ENCODE data around the gene RORC. TPM values are rescaled to one million over a fixed set of nuclear protein-coding genes. Genes with fewer than 3 reads are reported as not detected.

The RORC gene
- total and polyA plus RNA-seq, 12 donors = 0.06 to 15.1 (median 2.9) TPM

DNA sequence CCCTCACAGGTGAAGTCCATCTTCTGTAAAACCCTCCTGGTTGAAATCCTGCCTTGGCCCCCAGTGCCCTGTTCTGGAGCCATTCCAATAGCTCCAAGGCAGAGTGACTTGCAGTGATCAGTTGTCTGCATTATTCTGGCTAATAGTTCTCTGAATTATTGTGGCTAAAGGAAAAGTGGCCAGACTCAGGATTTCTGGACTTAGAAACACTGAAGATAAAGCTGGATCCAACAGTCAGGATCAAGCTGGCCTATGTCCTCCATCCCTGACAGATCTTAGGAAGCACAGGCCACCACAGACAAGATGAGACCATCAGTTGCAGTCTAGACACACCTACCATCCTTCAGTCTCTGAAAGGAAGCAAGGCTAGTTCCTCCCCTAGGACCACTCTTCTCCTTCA lies 8.8 kb upstream of the RORC start:
- peaks cover 8 to 19% of the 10 kb centered on the region in 2 donors for H3K4me1 ChIP-seq (replicated peaks in 1 of 2)
- H3K4me3 ChIP-seq = no peak overlapping the region
- peak overlapping the region in 1 of 5 donors; percentile 57 for H3K27ac ChIP-seq
- no peaks in the 10 kb centered on the region for H3K36me3 ChIP-seq (replicated peaks in 1 of 2)
- intact Hi-C loops (cut with DNase I) = no loop called here
- no peaks in the 10 kb centered on the region for H3K9me3 ChIP-seq (replicated peaks in 1 of 3)
- no peak for TF ChIP-seq POLR2A (IDR thresholded peaks at IDR 0.05)
- TF ChIP-seq, protein P1, sequence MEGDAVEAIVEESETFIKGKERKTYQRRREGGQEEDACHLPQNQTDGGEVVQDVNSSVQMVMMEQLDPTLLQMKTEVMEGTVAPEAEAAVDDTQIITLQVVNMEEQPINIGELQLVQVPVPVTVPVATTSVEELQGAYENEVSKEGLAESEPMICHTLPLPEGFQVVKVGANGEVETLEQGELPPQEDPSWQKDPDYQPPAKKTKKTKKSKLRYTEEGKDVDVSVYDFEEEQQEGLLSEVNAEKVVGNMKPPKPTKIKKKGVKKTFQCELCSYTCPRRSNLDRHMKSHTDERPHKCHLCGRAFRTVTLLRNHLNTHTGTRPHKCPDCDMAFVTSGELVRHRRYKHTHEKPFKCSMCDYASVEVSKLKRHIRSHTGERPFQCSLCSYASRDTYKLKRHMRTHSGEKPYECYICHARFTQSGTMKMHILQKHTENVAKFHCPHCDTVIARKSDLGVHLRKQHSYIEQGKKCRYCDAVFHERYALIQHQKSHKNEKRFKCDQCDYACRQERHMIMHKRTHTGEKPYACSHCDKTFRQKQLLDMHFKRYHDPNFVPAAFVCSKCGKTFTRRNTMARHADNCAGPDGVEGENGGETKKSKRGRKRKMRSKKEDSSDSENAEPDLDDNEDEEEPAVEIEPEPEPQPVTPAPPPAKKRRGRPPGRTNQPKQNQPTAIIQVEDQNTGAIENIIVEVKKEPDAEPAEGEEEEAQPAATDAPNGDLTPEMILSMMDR (IDR thresholded peaks at IDR 0.05) = no peak
- DNase-seq = no peak
- H3K27me3 ChIP-seq = peaks cover 9% of the 10 kb centered on the region

DNA sequence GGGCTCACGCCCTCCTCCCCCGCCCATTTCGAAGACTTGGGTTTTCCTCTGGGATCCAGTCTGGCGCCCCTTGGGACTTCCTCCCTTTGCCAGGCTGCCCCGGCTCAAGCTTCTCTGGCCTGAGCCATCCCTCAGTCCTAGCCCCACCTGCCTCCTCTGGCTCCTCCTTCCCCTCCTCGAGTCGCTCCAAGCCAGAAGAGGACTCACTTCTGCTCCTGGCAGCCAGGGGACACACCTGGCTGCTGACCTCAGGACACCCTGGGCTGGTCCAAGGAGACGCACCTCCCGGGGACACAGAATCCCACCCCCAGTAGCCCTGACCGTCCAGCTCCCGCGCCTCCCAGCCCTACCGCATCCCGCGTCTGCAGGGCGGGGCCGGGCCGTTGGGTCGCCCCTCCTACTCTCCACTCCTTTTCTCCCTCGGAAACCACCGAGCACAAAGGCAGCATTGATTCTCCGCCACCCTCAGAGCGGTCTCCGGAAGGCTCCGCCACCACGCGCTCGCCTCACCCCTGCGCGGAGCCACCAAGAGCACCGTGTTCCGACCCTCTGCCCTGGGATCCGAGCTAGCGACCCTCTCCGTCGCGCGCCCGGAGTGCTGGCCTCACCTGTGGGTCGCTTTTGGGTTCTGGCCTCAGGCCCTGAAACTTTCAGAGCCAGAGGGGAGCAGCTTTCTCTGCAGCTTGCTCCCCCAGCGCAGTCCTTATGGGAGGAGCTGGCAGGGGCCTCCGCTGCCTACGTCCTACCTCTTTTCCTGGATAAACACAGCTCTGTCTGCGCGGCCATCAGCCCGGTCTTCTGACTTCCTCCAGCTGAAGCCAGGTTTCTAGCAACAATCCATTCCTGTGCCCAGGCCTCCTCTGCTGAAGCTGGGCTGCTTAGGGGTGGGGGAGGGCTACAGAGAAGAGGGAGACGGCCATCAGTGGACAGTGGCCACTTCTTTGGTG lies 8.1 kb upstream of the RORC start, which contains the start of gene C2CD4D:
Gene C2CD4D (minus strand): TSS at position 364 of the 947 bp plus-strand sequence. CDS start 831 bp downstream, outside the sequence.
- intact Hi-C loops (cut with DNase I) = no loop called here
- Histone ChIP-seq H3K27ac (peak within 1 kb of the TSS in 1 of 5 donors; percentile 57), H3K9me3 (replicated peaks in 1 of 3) (no peaks in the 10 kb centered on the region), H3K27me3 (peaks cover 9% of the 10 kb centered on the region), H3K4me3 (peak within 1 kb of the TSS in 1 of 4 donors; percentile 60), H3K4me1 (replicated peaks in 1 of 2) (peaks cover 8 to 19% of the 10 kb centered on the region in 2 donors), H3K36me3 (replicated peaks in 1 of 2) (no peaks in the 10 kb centered on the region)
- TF ChIP-seq POLR2A (IDR thresholded peaks at IDR 0.05) = no peak
- TF ChIP-seq, protein P1 (IDR thresholded peaks at IDR 0.05) = no peak
- peak in 1 of 7 donors; percentile 65 for DNase-seq
- 18 to 36% (median 27%) methylated on average over 17 to 47 of the region's 47 CpGs for WGBS, 4 donors

DNA sequence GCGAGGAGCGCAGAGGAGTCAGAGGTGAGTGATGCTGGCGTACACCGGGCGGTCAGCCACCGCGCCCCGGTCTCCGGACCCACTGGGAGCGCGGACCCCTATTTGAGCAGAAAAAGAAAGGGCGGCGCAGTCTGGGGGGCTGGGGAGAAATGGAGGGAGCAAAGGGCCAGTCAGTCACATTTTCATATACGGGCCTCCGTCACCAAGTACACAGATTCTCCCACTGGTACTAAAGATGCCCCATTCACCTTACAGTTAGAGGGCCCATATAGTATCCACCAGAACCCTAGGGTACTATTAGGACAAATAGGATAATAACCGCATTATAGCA lies 7.4 kb upstream of the RORC start:
- Histone ChIP-seq H3K36me3 (replicated peaks in 1 of 2) (no peaks in the 10 kb centered on the region), H3K27me3 (peaks cover 9% of the 10 kb centered on the region), H3K4me3 (peak overlapping the region in 1 of 4 donors; percentile 60), H3K27ac (peak overlapping the region in 1 of 5 donors; percentile 57), H3K9me3 (replicated peaks in 1 of 3) (no peaks in the 10 kb centered on the region), H3K4me1 (replicated peaks in 1 of 2) (peaks cover 8 to 19% of the 10 kb centered on the region in 2 donors)
- WGBS, 4 donors = 23 to 42% (median 35%) methylated on average over 11 to 16 of the region's 16 CpGs
- DNase-seq = no peak
- intact Hi-C loops (cut with DNase I) = no loop called here
- TF ChIP-seq POLR2A (IDR thresholded peaks at IDR 0.05) = no peak
- TF ChIP-seq, protein P1 (IDR thresholded peaks at IDR 0.05) = no peak

DNA sequence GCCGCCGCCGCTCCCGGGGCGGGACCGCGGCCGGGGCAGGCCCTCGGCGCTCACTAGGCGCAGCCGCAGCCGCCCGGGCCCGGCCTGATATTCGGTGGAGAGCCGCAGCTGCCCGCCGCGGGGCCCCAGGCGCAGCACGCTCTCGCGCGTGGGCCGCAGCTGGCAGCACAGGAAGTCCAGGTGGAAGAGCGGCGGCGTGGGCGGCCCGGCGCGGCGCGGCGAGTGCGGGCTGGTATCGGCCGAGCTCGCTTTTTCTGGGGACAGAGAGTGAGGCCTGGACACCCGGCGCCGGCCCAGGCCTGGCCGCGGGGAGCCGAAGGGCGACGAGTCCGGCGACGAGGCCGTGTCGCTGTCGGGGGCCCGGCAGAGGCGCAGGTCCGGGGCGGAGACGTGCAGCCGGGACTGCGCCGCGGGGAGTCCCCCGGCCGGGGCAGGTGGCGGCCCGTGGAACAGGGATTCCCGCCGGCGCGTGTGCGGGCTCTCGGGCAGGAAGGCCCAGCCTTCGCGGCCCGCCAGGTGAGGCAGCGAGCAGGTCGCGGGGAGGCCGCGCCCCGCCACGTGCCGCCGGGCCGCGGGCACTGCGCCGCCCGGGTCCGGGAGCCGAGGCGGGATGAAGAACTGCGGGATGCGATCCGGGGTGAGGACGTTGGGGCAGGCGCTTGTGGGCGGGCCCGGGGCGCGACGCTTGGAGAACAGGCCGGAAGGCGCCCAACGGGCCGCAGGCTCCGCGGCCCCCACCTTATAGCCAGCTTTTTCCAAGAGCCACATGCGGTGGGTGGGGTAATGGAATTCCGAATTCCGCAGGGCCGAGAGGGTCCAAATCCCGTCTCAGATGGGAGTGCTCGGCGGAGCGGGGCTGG lies 6.8 kb upstream of the RORC start:
- TF ChIP-seq POLR2A (IDR thresholded peaks at IDR 0.05) = no peak
- TF ChIP-seq, protein P1 (IDR thresholded peaks at IDR 0.05) = no peak
- intact Hi-C loops (cut with DNase I) = no loop called here
- Histone ChIP-seq H3K36me3 (replicated peaks in 1 of 2) (no peaks in the 10 kb centered on the region), H3K4me3 (peak overlapping the region in 1 of 4 donors; percentile 60), H3K27ac (peak overlapping the region in 1 of 5 donors; percentile 49), H3K4me1 (replicated peaks in 1 of 2) (peaks cover 8 to 19% of the 10 kb centered on the region in 2 donors), H3K27me3 (peaks cover 9% of the 10 kb centered on the region), H3K9me3 (replicated peaks in 1 of 3) (no peaks in the 10 kb centered on the region)
- peak in 2 of 7 donors; percentile 27 to 49 for DNase-seq
- 4 to 7% (median 4%) methylated on average over 11 to 117 of the region's 117 CpGs for WGBS, 4 donors
